Measurements from ENCODE around the gene ADAMTS14.

DNA sequence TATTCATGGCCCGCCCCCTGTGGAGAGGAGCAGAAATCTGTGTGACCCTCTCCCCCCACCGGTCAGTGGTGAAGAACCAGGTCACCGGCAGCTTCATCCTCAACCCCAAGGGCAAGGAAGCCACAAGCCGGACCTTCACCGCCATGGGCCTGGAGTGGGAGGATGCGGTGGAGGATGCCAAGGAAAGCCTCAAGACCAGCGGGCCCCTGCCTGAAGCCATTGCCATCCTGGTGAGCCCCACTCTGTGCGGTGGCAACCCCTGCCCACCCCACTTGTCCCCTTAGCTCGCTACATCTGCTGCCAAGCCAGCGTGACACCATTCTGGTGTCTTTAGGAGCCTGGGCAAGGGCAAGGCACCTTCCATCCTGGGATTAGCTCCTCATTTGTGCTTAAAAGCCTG is 77.5 kb downstream of the ADAMTS14 start:
- TF ChIP-seq POLR2AphosphoS5 (IDR thresholded peaks at IDR 0.05): no peak
- TF ChIP-seq POLR2A (IDR thresholded peaks at IDR 0.05): no peak
- TF ChIP-seq, protein P1, sequence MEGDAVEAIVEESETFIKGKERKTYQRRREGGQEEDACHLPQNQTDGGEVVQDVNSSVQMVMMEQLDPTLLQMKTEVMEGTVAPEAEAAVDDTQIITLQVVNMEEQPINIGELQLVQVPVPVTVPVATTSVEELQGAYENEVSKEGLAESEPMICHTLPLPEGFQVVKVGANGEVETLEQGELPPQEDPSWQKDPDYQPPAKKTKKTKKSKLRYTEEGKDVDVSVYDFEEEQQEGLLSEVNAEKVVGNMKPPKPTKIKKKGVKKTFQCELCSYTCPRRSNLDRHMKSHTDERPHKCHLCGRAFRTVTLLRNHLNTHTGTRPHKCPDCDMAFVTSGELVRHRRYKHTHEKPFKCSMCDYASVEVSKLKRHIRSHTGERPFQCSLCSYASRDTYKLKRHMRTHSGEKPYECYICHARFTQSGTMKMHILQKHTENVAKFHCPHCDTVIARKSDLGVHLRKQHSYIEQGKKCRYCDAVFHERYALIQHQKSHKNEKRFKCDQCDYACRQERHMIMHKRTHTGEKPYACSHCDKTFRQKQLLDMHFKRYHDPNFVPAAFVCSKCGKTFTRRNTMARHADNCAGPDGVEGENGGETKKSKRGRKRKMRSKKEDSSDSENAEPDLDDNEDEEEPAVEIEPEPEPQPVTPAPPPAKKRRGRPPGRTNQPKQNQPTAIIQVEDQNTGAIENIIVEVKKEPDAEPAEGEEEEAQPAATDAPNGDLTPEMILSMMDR (IDR thresholded peaks at IDR 0.05): no peak
